Neural cell (in vitro differentiated cells): ENCODE results near the gene RANGRF. TPM values are rescaled to one million over a fixed set of nuclear protein-coding genes. Genes with fewer than 3 reads are reported as not detected.

Experiments
- H2AFZ ChIP-seq: fragments of 200-600, 300-800 bp; sonication (generic), shearing (Covaris generic); 2 replicates; pipeline ENCODE4 v1.6.0; 2014; ENCODE audit warnings: low read depth, mild to moderate bottlenecking, antibody characterized with exemption, low read length, moderate library complexity
- H3F3A ChIP-seq: fragments of 200-600 bp; shearing (Covaris generic); 2 replicates; pipeline ENCODE4 v1.6.1; 2016; ENCODE audit warnings: mild to moderate bottlenecking, moderate library complexity, mixed read lengths, antibody characterized with exemption, low read length; ENCODE audit not compliant: insufficient read depth, poor library complexity, severe bottlenecking
- H3K27ac ChIP-seq: fragments of 200-600, 300-800 bp; sonication (generic), shearing (Covaris generic); 2 replicates; pipeline ENCODE4 v1.5.1; 2014; ENCODE audit warnings: mild to moderate bottlenecking, low read length, moderate library complexity
- H3K27me3 ChIP-seq: fragments of 300-800, 200-600 bp; sonication (generic), shearing (Covaris generic); 2 replicates; pipeline ENCODE4 v1.6.0; 2014; ENCODE audit warnings: mild to moderate bottlenecking, low read depth, low read length, moderate library complexity; ENCODE audit not compliant: insufficient read depth
- H3K36me3 ChIP-seq: fragments of 300-800, 200-600 bp; sonication (generic), shearing (Covaris generic); 2 replicates; pipeline ENCODE4 v1.5.1; 2014; ENCODE audit warnings: mild to moderate bottlenecking, antibody characterized with exemption, low read length, moderate library complexity; ENCODE audit not compliant: insufficient read depth
- H3K4me2 ChIP-seq: fragments of 300-800, 200-600 bp; sonication (generic), shearing (Covaris generic); 2 replicates; pipeline ENCODE4 v1.6.0; 2014; ENCODE audit warnings: mild to moderate bottlenecking, low read length
- H3K4me3 ChIP-seq: fragments of 300-800, 200-600 bp; sonication (generic), shearing (Covaris generic); 2 replicates; pipeline ENCODE4 v1.5.1; 2014; ENCODE audit warnings: mild to moderate bottlenecking, low read length, moderate library complexity
- H3K79me2 ChIP-seq: fragments of 200-600 bp; shearing (Covaris generic); replicated peaks from 2 replicates; pipeline ENCODE4 v1.6.0; 2014; ENCODE audit warnings: mild to moderate bottlenecking, low read length, moderate library complexity; ENCODE audit not compliant: insufficient read depth
- H3K9ac ChIP-seq: fragments of 300-800, 200-600 bp; sonication (generic), shearing (Covaris generic); 2 replicates; pipeline ENCODE4 v1.6.1; 2016; ENCODE audit warnings: mild to moderate bottlenecking, low read length, mixed read lengths
- H3K9me2 ChIP-seq: fragments of 200-600 bp; shearing (Covaris generic); 2 replicates; pipeline ENCODE4 v1.6.1; 2016; ENCODE audit warnings: mild to moderate bottlenecking, low read length, mixed read lengths; ENCODE audit not compliant: insufficient read depth
- H3K9me3 ChIP-seq: fragments of 200-600, 300-800 bp; sonication (generic), shearing (Covaris generic); 2 replicates; pipeline ENCODE4 v1.6.1; 2016; ENCODE audit warnings: mild to moderate bottlenecking, mixed run types, low read length, moderate library complexity, mixed read lengths
- H4K20me1 ChIP-seq: fragments of 200-600 bp; shearing (Covaris generic); 2 replicates; pipeline ENCODE4 v1.6.1; 2016; ENCODE audit warnings: mild to moderate bottlenecking, mixed run types; ENCODE audit not compliant: insufficient read depth
- CTCF ChIP-seq: fragments of 450-650 bp; IDR thresholded peaks from 2 replicates; pipeline ENCODE4 v1.5.1; 2014; ENCODE audit warnings: antibody characterized with exemption, mild to moderate bottlenecking, moderate library complexity; ENCODE audit not compliant: poor library complexity, severe bottlenecking
- EP300 ChIP-seq: fragments of 450-650 bp; conservative IDR thresholded peaks from 2 replicates; pipeline ENCODE4 v1.6.1; 2014; ENCODE audit warnings: antibody characterized with exemption, mild to moderate bottlenecking, moderate library complexity; ENCODE audit not compliant: poor library complexity, severe bottlenecking
- MXI1 ChIP-seq: fragments of 450-650 bp; conservative IDR thresholded peaks from 2 replicates; pipeline ENCODE4 v1.6.1; 2014; ENCODE audit warnings: antibody characterized with exemption, mild to moderate bottlenecking; ENCODE audit not compliant: poor library complexity, severe bottlenecking
- RAD21 ChIP-seq: fragments of 450-650 bp; conservative IDR thresholded peaks from 2 replicates; pipeline ENCODE4 v1.6.1; 2014; ENCODE audit warnings: antibody characterized with exemption, mild to moderate bottlenecking, moderate library complexity
- SMC3 ChIP-seq: fragments of 450-650 bp; conservative IDR thresholded peaks from 2 replicates; pipeline ENCODE4 v1.6.1; 2014; ENCODE audit warnings: antibody characterized with exemption, mild to moderate bottlenecking, moderate library complexity; ENCODE audit not compliant: poor library complexity
- polyA plus RNA-seq: library from polyadenylated mRNA; depleted of rRNA; stranded (reverse); fragments of >200 nt; gene quantifications from 2 replicates; pipeline ENCODE4 v1.2.3, GENCODE V29; 2014
- TF ChIP-seq, protein P1 (sequence below): IDR thresholded peaks from 2 replicates; pipeline ENCODE4 v1.6.1; 2012; ENCODE audit warnings: borderline replicate concordance

Gene RANGRF
- polyA plus RNA-seq, 1 donor from 2014 or later = 20.9 TPM

GRCh38 chr17:8253801-8254200 lies 34.7 kb upstream of the RANGRF start:
- no peaks in the 10 kb centered on the region for H4K20me1 ChIP-seq
- H3K4me3 ChIP-seq = no peak overlapping the region
- no peaks in the 10 kb centered on the region for H3F3A ChIP-seq
- no peak overlapping the region for H3K27ac ChIP-seq
- H2AFZ ChIP-seq = no peak overlapping the region
- H3K27me3 ChIP-seq = no peaks in the 10 kb centered on the region
- H3K9ac ChIP-seq = no peak overlapping the region
- no peaks in the 10 kb centered on the region for H3K36me3 ChIP-seq
- no peaks in the 10 kb centered on the region for H3K9me2 ChIP-seq
- peak; percentile 22 for TF ChIP-seq RAD21
- TF ChIP-seq SMC3 = no peak
- peak; percentile 19 for TF ChIP-seq CTCF
- H3K79me2 ChIP-seq = peaks cover 14% of the 10 kb centered on the region
- H3K4me2 ChIP-seq = no peak overlapping the region
- H3K9me3 ChIP-seq = no peaks in the 10 kb centered on the region

- H3K4me3 ChIP-seq = no peak overlapping the region
- no peak overlapping the region for H2AFZ ChIP-seq
- TF ChIP-seq RAD21 (no peak), EP300 (no peak), CTCF (no peak)
- H3K4me2 ChIP-seq = no peak overlapping the region
- H3K27ac ChIP-seq = no peak overlapping the region
- H3K9me3 ChIP-seq = no peaks in the 10 kb centered on the region
- H3K36me3 ChIP-seq = no peaks in the 10 kb centered on the region
- peaks cover 8% of the 10 kb centered on the region for H3K79me2 ChIP-seq
- H3F3A ChIP-seq = no peaks in the 10 kb centered on the region
- no peak overlapping the region for H3K9ac ChIP-seq
- no peaks in the 10 kb centered on the region for H3K27me3 ChIP-seq
- H4K20me1 ChIP-seq = no peaks in the 10 kb centered on the region
- no peaks in the 10 kb centered on the region for H3K9me2 ChIP-seq
Observed at GRCh38 chr17:8254881-8255280, 33.6 kb upstream of the RANGRF start.

DNA sequence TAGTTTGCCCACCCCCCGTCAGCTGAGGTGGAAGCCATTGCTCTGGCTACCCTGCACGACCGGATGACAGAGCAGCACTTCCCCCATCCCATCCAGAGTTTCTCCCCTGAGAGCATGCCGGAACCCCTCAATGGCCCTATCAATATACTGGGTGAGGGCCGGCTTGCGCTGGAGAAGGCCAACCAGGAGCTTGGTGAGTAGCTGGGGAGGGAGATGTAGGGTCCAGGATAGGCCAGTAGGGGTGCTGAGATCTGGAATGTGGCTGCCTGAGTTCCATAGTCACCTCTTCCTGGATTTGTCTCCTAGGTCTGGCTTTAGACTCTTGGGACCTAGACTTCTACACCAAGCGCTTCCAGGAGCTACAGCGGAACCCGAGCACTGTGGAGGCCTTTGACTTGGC lies 33.0 kb upstream of the RANGRF start:
- no peaks in the 10 kb centered on the region for H3K27me3 ChIP-seq
- H3F3A ChIP-seq = no peaks in the 10 kb centered on the region
- no peak overlapping the region for H3K9ac ChIP-seq
- no peak for TF ChIP-seq MXI1
- TF ChIP-seq, protein P1, sequence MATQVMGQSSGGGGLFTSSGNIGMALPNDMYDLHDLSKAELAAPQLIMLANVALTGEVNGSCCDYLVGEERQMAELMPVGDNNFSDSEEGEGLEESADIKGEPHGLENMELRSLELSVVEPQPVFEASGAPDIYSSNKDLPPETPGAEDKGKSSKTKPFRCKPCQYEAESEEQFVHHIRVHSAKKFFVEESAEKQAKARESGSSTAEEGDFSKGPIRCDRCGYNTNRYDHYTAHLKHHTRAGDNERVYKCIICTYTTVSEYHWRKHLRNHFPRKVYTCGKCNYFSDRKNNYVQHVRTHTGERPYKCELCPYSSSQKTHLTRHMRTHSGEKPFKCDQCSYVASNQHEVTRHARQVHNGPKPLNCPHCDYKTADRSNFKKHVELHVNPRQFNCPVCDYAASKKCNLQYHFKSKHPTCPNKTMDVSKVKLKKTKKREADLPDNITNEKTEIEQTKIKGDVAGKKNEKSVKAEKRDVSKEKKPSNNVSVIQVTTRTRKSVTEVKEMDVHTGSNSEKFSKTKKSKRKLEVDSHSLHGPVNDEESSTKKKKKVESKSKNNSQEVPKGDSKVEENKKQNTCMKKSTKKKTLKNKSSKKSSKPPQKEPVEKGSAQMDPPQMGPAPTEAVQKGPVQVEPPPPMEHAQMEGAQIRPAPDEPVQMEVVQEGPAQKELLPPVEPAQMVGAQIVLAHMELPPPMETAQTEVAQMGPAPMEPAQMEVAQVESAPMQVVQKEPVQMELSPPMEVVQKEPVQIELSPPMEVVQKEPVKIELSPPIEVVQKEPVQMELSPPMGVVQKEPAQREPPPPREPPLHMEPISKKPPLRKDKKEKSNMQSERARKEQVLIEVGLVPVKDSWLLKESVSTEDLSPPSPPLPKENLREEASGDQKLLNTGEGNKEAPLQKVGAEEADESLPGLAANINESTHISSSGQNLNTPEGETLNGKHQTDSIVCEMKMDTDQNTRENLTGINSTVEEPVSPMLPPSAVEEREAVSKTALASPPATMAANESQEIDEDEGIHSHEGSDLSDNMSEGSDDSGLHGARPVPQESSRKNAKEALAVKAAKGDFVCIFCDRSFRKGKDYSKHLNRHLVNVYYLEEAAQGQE = no peak
- H3K36me3 ChIP-seq = no peaks in the 10 kb centered on the region
- H3K9me2 ChIP-seq = no peaks in the 10 kb centered on the region
- H3K9me3 ChIP-seq = no peaks in the 10 kb centered on the region
- H2AFZ ChIP-seq = no peak overlapping the region
- H4K20me1 ChIP-seq = no peaks in the 10 kb centered on the region
- H3K4me3 ChIP-seq = no peak overlapping the region
- no peak overlapping the region for H3K27ac ChIP-seq
- H3K79me2 ChIP-seq = peaks cover 2% of the 10 kb centered on the region
- H3K4me2 ChIP-seq = no peak overlapping the region
